ENCODE measurements around the gene NFATC1. TPM values are rescaled to one million over a fixed set of nuclear protein-coding genes. Genes with fewer than 3 reads are reported as not detected.

NFATC1 gene
- total RNA-seq, 1 donor from 2014 or later, result 64.1 TPM

DNA sequence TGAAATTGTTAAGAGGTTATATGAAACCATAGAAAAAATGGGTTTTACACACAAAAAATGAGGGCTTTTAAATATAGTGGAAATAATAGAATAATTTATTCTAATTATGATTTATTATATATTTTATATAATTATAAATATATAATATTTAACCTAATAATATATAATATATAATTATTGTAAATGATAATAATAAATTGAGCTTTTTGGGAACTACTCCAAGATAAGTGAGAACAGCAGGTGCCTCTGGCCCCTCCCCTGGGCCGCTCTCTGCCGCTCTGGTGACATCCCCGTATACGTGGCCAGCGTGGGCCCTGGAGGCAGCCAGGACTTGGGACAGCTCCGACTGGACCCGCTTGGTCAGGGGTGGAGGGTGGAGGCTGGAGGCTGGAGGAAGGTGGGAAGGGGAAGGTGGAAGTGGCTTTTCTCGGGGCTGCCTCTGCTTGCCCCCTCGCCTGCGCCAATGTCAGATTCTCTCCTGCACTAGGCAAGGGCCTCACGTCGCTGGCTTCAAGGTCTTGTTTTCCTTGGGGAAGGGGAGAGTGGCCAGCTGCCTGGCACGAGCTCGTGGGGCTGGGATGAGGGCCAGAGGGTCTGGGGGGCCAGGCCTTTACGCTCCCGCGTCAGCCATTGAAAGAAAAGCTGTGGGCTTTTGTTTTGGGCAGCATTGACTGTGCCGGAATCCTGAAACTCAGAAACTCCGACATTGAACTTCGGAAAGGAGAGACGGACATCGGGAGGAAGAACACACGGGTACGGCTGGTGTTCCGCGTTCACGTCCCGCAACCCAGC, 54.8 kb downstream of the NFATC1 start:
- Histone ChIP-seq H3K27ac (no peak overlapping the region), H3K4me3 (no peak overlapping the region), H3K27me3 (no peaks in the 10 kb centered on the region), H3K9me3 (no peaks in the 10 kb centered on the region), H3K4me1 (peaks cover 0 to 4% of the 10 kb centered on the region in 2 donors), H3K36me3 (peaks cover 53 to 69% of the 10 kb centered on the region in 2 donors)
- TF ChIP-seq, protein P1, sequence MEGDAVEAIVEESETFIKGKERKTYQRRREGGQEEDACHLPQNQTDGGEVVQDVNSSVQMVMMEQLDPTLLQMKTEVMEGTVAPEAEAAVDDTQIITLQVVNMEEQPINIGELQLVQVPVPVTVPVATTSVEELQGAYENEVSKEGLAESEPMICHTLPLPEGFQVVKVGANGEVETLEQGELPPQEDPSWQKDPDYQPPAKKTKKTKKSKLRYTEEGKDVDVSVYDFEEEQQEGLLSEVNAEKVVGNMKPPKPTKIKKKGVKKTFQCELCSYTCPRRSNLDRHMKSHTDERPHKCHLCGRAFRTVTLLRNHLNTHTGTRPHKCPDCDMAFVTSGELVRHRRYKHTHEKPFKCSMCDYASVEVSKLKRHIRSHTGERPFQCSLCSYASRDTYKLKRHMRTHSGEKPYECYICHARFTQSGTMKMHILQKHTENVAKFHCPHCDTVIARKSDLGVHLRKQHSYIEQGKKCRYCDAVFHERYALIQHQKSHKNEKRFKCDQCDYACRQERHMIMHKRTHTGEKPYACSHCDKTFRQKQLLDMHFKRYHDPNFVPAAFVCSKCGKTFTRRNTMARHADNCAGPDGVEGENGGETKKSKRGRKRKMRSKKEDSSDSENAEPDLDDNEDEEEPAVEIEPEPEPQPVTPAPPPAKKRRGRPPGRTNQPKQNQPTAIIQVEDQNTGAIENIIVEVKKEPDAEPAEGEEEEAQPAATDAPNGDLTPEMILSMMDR (IDR thresholded peaks at IDR 0.05), result no peak
- intact Hi-C loops (cut with DNase I), result no loop called here
- DNase-seq (ENCODE audit: low spot score in 2 of 2), result no peak

DNA sequence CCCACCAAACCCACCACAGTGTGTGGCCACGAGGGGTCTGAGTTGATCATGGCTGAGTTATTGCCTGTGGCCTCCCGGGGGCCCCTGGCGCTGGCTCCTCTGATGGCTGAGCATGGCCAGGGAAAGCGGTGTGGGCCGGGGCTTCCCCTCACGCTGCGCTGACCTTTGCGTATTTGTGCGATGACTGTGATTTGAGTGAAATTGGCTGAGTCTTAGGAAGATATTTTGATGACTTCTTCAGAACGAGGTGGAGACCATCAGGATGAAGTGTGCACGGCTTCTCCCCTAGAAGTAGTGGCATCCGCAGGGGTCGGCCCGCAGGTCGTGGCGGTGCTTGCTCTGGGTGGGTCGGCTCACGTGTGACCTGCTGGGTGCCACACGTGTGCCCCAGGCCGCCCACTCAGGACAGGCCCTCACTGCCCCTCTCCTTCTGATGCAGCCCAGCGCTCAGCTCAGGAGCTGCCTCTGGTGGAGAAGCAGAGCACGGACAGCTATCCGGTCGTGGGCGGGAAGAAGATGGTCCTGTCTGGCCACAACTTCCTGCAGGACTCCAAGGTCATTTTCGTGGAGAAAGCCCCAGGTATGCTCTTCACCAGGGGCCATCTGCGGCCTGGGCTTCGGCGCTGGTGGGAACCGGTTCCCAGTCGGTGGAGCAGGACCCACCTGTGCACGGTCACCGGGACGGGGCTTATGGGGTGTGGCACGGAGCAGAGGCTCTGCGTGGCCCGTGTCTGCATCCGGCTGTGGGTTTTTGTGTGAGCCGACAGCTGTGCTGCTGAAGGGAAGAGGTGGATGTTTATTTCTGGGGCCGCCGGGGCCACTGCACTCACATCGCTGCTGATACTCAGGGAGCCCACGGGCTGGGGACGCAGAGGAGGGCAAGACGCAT, 55.8 kb downstream of the NFATC1 start:
- intact Hi-C loops (cut with DNase I), result no loop called here

GRCh38 chr18:79452190-79452990, 56.7 kb downstream of the NFATC1 start:
- no peaks in the 10 kb centered on the region for H3K9me3 ChIP-seq
- no peaks in the 10 kb centered on the region for H3K4me1 ChIP-seq
- intact Hi-C loops (cut with DNase I), result no loop called here
- no peak overlapping the region for H3K4me3 ChIP-seq
- TF ChIP-seq, protein P1 (IDR thresholded peaks at IDR 0.05), result no peak
- DNase-seq (ENCODE audit: low spot score in 2 of 2), result no peak
- H3K27me3 ChIP-seq, result no peaks in the 10 kb centered on the region
- no peak overlapping the region for H3K27ac ChIP-seq
- peaks cover 56 to 79% of the 10 kb centered on the region in 2 donors for H3K36me3 ChIP-seq

More for the DNA sequence above, 55.8 kb downstream of the NFATC1 start:
- no peak for DNase-seq (ENCODE audit: low spot score in 2 of 2)
- Histone ChIP-seq H3K36me3 (peaks cover 56 to 74% of the 10 kb centered on the region in 2 donors), H3K4me1 (no peaks in the 10 kb centered on the region), H3K27ac (no peak overlapping the region), H3K4me3 (no peak overlapping the region), H3K27me3 (no peaks in the 10 kb centered on the region), H3K9me3 (no peaks in the 10 kb centered on the region)
- TF ChIP-seq, protein P1 (IDR thresholded peaks at IDR 0.05), result no peak

DNA sequence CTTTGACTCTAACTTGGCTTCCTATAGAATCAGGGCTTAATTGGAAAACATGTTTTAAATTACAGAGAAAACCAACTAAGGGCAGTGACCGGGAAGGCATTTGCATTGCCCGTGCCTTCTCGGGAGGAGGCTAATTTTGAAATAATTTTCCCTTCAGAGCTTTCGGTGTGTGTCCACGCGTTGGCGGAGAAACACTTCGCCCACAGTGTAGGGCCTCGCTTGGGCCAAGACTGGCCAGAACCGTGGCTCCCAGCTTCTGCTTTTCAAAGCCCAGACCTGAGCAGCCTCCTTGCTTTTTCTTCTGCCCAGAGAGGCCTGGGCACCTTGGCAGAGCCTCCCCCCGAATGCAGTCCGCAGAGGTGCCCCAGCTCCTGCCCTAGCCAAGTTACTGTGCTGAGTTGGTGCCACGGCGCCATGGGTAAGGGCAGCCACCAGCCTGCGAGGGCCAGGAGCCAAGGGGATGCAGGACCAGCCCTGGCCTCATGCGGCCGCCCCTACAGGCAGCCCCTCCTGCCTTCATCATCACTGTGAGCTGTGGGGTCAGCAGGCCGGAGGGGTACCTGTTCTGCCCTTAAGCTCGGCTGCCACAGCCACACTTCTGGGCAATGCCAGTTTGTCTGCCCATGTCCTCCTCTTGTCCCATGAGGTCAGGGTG, 57.4 kb downstream of the NFATC1 start:
- TF ChIP-seq, protein P1 (IDR thresholded peaks at IDR 0.05), result no peak
- Histone ChIP-seq H3K9me3 (no peaks in the 10 kb centered on the region), H3K4me1 (peaks cover 0 to 2% of the 10 kb centered on the region in 2 donors), H3K4me3 (no peak overlapping the region), H3K27ac (no peak overlapping the region), H3K36me3 (peaks cover 56 to 78% of the 10 kb centered on the region in 2 donors), H3K27me3 (no peaks in the 10 kb centered on the region)
- DNase-seq (ENCODE audit: low spot score in 2 of 2), result no peak
- intact Hi-C loops (cut with DNase I), result no loop called here

Measured in ascending aorta (tissue), 2 donors.